Left ventricle myocardium inferior (tissue), 1 donor: Measurements from ENCODE around the gene TMEM43. TPM values are rescaled to one million over a fixed set of nuclear protein-coding genes. Genes with fewer than 3 reads are reported as not detected.

ENCODE experiments used
- DNase-seq: peaks from one replicate; pipeline ENCODE4 v3.0.0-alpha.2; 2020
- H3K27ac ChIP-seq: fragments of 200-600 bp; replicated peaks from 2 replicates; pipeline ENCODE4 v1.8.0; 2021
- H3K27me3 ChIP-seq: fragments of 200-600 bp; 2 replicates; pipeline ENCODE4 v1.8.0; 2021; ENCODE audit warnings: low read depth
- H3K36me3 ChIP-seq: fragments of 200-600 bp; 2 replicates; pipeline ENCODE4 v1.8.0; 2021
- H3K4me1 ChIP-seq: fragments of 200-600 bp; 2 replicates; pipeline ENCODE4 v1.8.0; 2021
- H3K4me3 ChIP-seq: fragments of 200-600 bp; 2 replicates; pipeline ENCODE4 v1.8.0; 2021; ENCODE audit warnings: mild to moderate bottlenecking, moderate library complexity
- H3K9me3 ChIP-seq: fragments of 200-600 bp; replicated peaks from 2 replicates; pipeline ENCODE4 v1.8.0; 2021
- intact Hi-C: fragments of 100-400 bp; cut with micrococcal nuclease; formaldehyde crosslinking; loops from one replicate; pipeline ENCODE4 v1.11.0; 2022
- total RNA-seq: library from RNA; stranded (reverse); fragmentation: NEBNext Ultra II Directional; extraction: Animal tissue kit (Norgen Biotek cat#: 25700); gene quantifications from one replicate; pipeline ENCODE4 v1.2.1, GENCODE V29; 2021
- TF ChIP-seq, protein P1 (sequence below): fragments of 200-600 bp; IDR thresholded peaks from 2 replicates; pipeline ENCODE4 v1.8.0; 2021; ENCODE audit warnings: antibody characterized with exemption, mild to moderate bottlenecking, borderline replicate concordance
- donor health status: DM: no; HTN: yes; CAD: no; lungs with severe emphysema.

TMEM43 gene
- total RNA-seq, 1 donor from 2014 or later: 44.4 TPM

DNA sequence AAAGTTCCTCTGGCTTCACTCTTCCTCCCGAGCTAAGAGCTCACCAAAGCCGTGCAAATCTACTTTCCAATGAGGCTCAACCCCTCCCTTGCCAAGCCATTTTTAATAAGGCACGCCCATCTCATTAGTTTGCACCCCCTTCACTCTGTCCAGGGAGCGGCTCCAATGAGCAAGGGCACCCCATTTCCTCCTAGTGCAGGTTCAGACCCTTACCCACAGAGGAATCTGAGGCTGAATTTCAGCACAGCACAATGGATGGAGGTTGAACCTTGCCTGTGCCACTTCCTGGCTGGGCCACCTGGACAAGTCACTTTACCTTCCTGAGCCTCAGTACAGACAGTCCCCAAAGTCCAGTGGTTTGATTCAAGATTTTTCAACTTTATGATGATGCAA lies 28.1 kb downstream of the TMEM43 start:
- TF ChIP-seq, protein P1, sequence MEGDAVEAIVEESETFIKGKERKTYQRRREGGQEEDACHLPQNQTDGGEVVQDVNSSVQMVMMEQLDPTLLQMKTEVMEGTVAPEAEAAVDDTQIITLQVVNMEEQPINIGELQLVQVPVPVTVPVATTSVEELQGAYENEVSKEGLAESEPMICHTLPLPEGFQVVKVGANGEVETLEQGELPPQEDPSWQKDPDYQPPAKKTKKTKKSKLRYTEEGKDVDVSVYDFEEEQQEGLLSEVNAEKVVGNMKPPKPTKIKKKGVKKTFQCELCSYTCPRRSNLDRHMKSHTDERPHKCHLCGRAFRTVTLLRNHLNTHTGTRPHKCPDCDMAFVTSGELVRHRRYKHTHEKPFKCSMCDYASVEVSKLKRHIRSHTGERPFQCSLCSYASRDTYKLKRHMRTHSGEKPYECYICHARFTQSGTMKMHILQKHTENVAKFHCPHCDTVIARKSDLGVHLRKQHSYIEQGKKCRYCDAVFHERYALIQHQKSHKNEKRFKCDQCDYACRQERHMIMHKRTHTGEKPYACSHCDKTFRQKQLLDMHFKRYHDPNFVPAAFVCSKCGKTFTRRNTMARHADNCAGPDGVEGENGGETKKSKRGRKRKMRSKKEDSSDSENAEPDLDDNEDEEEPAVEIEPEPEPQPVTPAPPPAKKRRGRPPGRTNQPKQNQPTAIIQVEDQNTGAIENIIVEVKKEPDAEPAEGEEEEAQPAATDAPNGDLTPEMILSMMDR: no peak
- Histone ChIP-seq H3K27me3 (no peaks in the 10 kb centered on the region), H3K4me1 (no peaks in the 10 kb centered on the region), H3K27ac (no peak overlapping the region), H3K4me3 (no peak overlapping the region), H3K36me3 (peaks cover 78% of the 10 kb centered on the region), H3K9me3 (no peaks in the 10 kb centered on the region)
- intact Hi-C loops: no loop called here
- DNase-seq: no peak

GRCh38 chr3:14153663-14154062 lies 28.8 kb downstream of the TMEM43 start:
- H3K4me1 ChIP-seq: no peaks in the 10 kb centered on the region
- H3K27ac ChIP-seq: no peak overlapping the region
- intact Hi-C loops: no loop called here
- no peaks in the 10 kb centered on the region for H3K9me3 ChIP-seq
- peaks cover 78% of the 10 kb centered on the region for H3K36me3 ChIP-seq
- no peaks in the 10 kb centered on the region for H3K27me3 ChIP-seq
- H3K4me3 ChIP-seq: no peak overlapping the region
- DNase-seq: no peak
- TF ChIP-seq, protein P1: no peak

DNA sequence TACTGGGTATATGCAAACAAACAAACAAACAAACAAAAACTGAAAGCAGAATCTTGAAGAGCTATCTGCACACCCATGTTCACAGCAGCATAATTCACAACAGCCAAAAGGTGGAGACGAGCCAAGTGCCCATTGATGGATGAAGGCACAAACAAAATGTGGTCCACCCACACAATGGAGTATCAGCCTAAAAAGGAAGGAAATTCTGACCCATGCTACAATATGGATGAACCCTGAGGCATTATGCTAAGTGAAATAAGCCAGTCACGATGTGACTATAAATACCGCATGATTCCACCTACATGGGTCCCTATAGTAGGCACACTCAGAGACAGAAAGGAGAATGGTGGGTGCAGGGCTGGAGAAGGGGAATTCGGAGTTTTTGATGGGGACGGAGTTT lies 29.4 kb downstream of the TMEM43 start:
- intact Hi-C loops: no loop called here
- DNase-seq: no peak
- Histone ChIP-seq H3K36me3 (peaks cover 78% of the 10 kb centered on the region), H3K27ac (no peak overlapping the region), H3K4me3 (no peak overlapping the region), H3K9me3 (no peaks in the 10 kb centered on the region), H3K4me1 (no peaks in the 10 kb centered on the region), H3K27me3 (no peaks in the 10 kb centered on the region)
- TF ChIP-seq, protein P1: no peak

- Histone ChIP-seq H3K4me3 (no peak overlapping the region), H3K36me3 (peaks cover 83% of the 10 kb centered on the region), H3K4me1 (no peaks in the 10 kb centered on the region), H3K9me3 (no peaks in the 10 kb centered on the region), H3K27ac (no peak overlapping the region), H3K27me3 (no peaks in the 10 kb centered on the region)
- intact Hi-C loops: no loop called here
- TF ChIP-seq, protein P1: no peak
- no peak for DNase-seq
These were observed 30.1 kb downstream of the TMEM43 start for GRCh38 chr3:14154895-14155440.

DNA sequence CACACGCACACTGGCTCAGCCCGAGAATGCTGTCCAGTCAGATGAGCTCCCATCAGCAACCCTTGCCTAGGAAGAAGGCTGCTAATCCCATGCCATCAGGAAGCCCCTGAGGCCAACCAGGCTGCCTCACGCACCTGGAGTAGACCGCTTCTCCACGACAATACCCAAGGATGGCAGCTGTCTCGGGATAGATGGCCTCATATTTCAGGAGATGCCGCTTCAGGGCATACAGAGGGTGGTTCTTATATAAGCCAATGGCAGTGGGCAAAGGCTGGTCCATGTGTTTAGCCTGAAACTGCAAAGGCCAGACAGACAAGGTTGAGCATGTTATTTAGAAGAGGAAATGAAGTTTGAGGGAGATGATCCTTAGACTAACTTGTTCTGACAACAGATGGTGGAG lies 31.3 kb downstream of the TMEM43 start:
- TF ChIP-seq, protein P1: no peak
- intact Hi-C loops: no loop called here
- Histone ChIP-seq H3K4me3 (no peak overlapping the region), H3K27ac (no peak overlapping the region), H3K36me3 (peaks cover 92% of the 10 kb centered on the region), H3K9me3 (peaks cover 6% of the 10 kb centered on the region), H3K27me3 (no peaks in the 10 kb centered on the region), H3K4me1 (no peaks in the 10 kb centered on the region)
- DNase-seq: no peak
